HG03354 (cell line): ENCODE measurements around the gene DIO1.

Experiments used
- ATAC-seq: cut with Tn5 transposase; IDR thresholded peaks from one replicate; pipeline ENCODE4 v1.9.1; 2021; ENCODE audit warnings: mild to moderate bottlenecking; ENCODE audit not compliant: unreplicated experiment, poor library complexity, severe bottlenecking

The DIO1 gene

GRCh38 chr1:53957194-53957818 lies 63.3 kb downstream of the DIO1 start:
- no peak for ATAC-seq

GRCh38 chr1:53959664-53960250 lies 65.8 kb downstream of the DIO1 start:
- ATAC-seq: no peak
